ENCODE data around the gene PALLD.
"Not testable (repeated sequence)": the region's sequence is repeated elsewhere in the genome, so short reads cannot be mapped to it uniquely, and the experiment has no call there.

Gene PALLD

GRCh38 chr4:168498251-168498650 lies 1.4 kb downstream of the PALLD start:
- DNase-seq: no peak

GRCh38 chr4:168499241-168499640 lies 2.4 kb downstream of the PALLD start:
- DNase-seq: no peak

GRCh38 chr4:168501407-168501806 lies 4.6 kb downstream of the PALLD start:
- DNase-seq: no peak

DNA sequence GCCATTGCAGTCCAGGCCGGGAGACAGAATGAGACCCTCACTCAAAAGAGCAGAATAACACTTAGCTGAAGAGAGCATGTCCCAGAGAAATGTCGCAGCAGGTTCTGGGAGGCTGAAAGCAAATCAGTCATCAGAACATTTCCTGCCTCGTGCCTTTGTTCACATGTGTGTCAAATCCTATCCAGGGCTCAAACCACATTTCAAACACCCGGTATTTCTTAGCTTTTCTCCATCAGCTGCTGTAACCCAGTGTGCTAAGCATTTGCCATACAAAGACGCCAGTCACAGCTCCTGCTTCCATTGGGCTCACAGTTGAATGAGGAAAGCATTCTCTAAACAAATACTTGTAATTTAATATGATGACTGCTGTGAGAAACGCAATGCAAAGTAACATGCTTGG lies 6.0 kb downstream of the PALLD start:
- no peak for DNase-seq

DNA sequence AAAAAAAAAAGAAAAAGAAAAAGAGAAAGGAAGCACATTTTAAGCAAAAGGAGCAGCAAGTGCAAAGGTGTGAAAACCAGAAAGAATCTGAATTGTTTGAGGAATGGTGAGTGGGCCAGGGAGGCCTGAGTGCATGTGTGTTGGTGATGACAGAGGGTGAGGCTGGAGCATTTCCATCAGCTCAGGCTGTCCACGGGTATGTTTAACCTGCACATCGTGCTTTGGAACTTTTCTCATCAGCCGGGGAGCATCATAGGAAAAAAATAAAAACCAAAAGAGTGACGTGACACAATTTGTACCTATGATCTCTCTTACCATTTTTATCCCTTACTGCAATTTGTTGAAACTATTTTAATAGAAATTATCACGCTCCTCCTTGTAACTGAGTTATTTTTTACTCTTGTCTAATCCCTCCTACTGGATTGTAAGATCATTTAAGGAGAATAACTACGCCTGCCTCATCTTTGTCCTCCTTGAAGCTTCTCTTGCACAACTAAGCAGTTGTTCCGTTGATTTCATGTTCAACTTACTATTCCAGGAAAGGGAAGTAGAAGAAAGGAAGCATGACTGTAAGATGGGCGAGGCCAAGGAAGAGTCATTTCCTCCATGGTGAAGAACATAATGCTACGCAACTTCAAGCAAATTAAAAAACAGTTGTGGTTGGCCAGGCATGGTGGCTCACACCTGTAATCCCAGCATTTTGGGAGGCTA lies 7.0 kb downstream of the PALLD start:
- no peak for DNase-seq

DNA sequence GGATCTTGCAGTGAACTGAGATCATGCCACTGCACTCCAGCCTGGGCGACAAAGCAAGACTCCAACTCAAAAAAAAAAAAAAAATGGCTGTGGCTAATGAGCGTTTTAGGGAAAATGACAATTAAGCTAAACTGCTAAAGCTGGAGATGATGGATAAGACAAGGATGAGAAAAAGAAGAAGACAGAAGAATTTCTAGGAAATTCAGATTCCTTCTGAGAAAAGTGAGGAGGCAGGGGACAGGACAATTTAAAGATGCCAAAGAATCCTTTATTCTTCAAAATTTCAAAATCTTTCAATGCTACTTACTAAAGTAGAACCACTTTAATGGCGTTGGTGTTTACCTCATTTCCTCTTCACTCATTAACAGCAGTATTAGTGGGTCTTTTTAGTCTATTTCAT lies 7.7 kb downstream of the PALLD start:
- no peak for DNase-seq

- DNase-seq: no peak
Measured at GRCh38 chr4:168506014-168506413, 9.2 kb downstream of the PALLD start.

DNA sequence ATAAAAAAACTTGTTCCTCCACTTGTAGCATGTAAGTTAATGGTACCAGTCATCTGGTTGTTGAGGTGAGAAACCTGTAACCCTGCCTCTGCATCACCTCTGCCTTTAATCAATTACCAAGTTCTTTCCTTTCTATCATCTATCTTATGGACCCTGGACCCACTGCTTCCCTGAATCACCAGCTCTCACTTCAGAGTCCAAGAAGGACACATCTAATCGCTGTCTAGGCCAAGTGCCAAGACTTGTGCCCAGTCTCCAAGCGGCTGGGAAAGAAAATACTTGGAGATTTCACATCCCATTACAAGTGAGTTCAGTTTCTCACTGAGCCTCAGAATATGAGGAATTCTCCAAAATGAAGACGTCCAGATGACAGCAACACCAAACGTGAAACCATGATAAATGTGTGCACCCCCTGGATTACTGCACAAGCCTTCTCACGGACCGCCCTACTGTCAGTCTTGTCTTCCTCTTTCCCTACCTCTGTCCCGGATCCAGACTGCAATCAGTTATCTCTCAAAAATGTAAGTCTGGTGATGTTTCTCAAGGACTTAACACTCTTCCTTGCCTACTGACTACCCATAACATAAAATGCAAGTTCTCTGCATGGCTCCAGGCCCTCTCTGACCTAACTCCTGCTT lies 10.4 kb downstream of the PALLD start:
- no peak for DNase-seq

- no peak for DNase-seq
Measured at GRCh38 chr4:168508683-168509082, 11.8 kb downstream of the PALLD start.

DNA sequence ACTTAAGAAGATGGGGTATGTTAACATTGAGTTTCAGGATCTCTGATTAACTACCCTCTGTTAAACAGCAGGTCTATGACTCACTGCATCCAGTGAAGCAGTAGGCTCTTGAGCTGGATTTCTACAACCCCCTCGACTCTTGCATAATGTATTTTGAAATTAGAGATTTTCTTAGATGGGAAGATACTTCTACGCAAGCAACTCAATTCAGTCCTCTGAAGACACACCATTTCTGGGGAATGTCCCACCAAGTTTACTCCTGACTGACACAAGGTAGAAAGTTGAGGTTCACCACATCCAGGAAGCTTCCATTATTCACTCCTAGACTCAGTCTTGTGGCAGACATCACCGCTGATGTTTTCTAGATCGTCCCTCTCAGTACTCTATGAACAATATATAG lies 12.9 kb downstream of the PALLD start:
- peak; percentile 71 for DNase-seq

- DNase-seq: peak; percentile 76
Measured at GRCh38 chr4:168511780-168512489, 15.1 kb downstream of the PALLD start.

DNA sequence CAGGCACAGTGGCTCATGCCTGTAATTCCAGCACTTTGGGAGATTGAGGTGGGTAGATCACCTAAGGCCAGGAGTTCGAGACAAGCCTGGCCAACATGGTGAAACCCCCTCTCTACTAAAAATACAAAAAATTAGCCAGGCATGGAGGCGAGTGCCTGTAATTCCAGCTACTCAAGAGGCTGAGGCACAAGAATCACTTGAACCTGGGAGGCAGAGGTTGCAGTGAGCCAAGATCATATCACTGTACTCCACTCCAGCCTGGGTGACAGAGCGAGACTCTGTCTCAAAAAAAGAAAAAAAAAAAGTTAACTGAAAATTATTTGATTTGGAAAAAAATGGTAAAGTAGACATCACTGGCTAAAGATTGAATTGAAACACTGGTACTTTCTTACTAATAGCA lies 17.0 kb downstream of the PALLD start:
- not testable (repeated sequence) for DNase-seq

DNA sequence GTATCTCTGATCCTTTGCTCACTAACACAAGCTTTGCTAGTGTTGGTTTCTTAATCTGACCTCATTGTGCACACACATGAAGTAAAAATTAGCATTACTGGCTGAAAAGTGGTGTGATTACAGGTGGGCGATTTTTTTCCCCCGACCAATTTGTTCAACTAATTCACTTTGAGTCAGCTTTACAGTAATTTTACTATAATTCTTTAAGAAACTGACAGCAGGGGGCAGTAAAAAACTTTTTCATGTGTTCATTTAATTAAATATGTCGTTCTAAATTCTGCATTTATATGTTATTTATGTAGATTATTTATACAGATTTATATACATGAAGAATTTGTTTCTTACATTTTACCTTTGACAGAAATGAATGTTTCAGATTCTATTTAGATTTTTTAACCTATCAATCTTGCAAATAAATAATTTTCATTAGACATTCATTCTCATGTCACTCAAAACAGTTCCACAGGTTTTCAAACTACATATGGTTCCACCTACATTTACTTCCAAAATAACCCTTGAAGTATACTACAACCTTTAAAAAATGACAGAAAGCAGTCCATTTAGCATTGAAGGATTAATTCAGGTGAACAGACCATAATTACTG lies 17.5 kb downstream of the PALLD start:
- peak; percentile 9 for DNase-seq

DNA sequence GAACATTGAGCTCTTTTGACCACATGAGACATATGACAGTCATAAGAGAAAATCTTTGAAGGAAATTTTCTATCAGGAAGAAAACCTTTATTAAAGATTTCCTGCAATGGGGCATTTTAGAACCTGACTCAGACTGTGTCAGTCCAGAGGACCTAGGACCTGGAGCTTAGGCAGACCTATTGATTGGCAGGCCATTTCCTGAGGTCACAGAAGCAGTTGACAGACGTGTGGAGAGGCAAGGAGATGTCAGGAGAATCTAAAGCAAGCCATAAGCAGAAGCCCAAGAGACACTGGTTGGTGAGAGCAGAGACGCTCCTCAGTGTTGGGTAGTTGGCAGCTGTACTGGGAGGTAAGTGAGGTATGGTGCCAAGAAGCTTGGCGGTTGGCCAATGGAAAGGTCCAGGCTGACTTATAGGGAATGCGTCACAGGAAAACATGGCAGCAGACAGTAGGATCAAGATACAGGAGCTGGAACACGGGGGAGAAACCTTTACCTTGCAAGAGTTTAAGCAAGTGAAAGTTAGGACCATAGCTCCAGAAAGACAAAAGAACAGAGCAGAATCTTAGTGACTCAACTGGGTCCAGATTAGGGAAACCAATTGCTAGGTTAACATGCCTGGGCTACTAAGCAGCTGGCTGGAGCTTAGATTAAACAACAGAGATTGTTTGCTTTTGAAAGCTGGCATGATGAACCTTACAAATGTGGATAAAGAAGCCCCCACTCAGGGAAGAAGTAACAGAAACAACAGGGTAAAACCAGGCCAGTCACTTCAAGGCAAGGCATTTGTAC lies 18.6 kb downstream of the PALLD start:
- DNase-seq: no peak

- DNase-seq: no peak
Measured at GRCh38 chr4:168516841-168517240, 20.0 kb downstream of the PALLD start.

GRCh38 chr4:168519576-168519975 lies 22.7 kb downstream of the PALLD start:
- no peak for DNase-seq

GRCh38 chr4:168521721-168522120 lies 24.9 kb downstream of the PALLD start:
- DNase-seq: no peak

GRCh38 chr4:168522356-168522755 lies 25.5 kb downstream of the PALLD start:
- no peak for DNase-seq

GRCh38 chr4:168522829-168523489 lies 26.1 kb downstream of the PALLD start:
- no peak for DNase-seq

DNA sequence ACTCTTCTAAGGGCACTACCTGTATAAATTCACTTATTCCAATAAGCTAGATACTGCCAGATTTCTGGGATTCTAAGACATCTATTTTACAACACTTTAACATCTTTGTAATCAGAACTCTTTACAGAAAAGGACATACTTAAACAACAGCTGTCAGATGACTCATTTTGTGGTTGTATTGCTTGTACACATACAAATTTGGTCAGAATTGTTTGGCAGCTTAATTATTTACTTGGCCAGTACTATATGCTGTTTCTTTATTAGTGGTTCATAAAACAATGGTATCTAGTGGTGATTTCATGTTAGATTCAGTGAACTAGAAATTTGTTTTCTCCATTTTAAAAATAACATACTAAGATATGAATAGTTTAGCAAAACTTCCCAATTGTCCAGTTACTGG lies 27.2 kb downstream of the PALLD start:
- DNase-seq: no peak

DNA sequence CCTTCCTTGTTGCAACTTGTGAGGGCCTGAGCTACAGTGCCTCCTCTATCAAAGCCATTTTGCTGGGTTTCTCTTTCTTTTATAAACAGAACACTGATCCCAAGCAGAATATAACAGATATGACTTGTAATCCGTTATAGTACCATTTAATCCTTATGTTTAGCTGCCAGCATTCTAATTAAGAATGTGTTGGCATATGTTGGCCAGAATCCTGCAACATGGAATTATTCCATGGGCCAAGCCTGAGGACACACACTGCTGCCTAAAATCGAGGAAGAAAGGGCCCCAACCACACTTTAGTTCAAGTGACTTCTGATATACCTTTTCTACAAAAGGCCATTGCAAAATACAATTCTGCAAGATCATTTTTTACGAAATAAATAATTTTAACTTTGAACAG lies 28.0 kb downstream of the PALLD start:
- DNase-seq: no peak

DNA sequence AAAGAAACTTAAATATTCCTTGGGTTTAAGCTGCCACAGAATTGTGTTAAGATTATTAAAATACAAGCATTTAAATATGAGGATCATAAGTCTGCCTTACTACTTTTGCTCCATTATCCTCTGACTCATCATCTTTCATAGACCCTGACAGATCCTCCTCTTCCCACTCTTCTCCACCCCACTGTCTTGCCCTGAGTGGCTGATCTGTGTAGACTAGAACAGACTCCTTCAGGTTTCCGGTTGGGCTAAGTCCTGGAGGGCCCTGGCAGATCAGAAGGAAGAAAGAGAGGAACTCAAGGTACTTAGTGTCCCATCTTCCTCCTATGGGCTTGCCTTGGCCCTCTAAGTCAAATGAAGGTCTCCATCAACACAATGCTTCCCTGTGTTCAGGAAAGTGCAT lies 30.7 kb downstream of the PALLD start:
- DNase-seq: no peak

All from central memory CD4-positive, alpha-beta T cell (primary cell).